Epithelial cell of esophagus (primary cell): ENCODE data around the gene MYBPC3.
"Not testable (repeated sequence)": the region's sequence is repeated elsewhere in the genome, so short reads cannot be mapped to it uniquely, and the experiment has no call there.

ENCODE experiments used
- DNase-seq: peaks from one replicate; pipeline ENCODE4 v3.0.0; 2010; ENCODE audit warnings: low read depth
- H3K4me3 ChIP-seq: 2 replicates; pipeline ENCODE4 v1.5.1; 2011; ENCODE audit warnings: mild to moderate bottlenecking, low read length, control low read depth
- CTCF ChIP-seq: IDR thresholded peaks from 2 replicates; pipeline ENCODE4 v1.5.1; 2011; ENCODE audit warnings: low read depth, mild to moderate bottlenecking, low read length, control low read depth, inconsistent platforms; ENCODE audit not compliant: insufficient read depth; ENCODE audit errors: missing control alignments

MYBPC3 gene

GRCh38 chr11:47318166-47318565 is 34.3 kb downstream of the MYBPC3 start:
- DNase-seq, result no peak
- H3K4me3 ChIP-seq, result no peak overlapping the region
- TF ChIP-seq CTCF, result no peak

GRCh38 chr11:47317064-47317828 is 35.3 kb downstream of the MYBPC3 start:
- no peak for DNase-seq
- no peak overlapping the region for H3K4me3 ChIP-seq
- no peak for TF ChIP-seq CTCF

- not testable (repeated sequence) for H3K4me3 ChIP-seq, DNase-seq
These were observed 36.0 kb downstream of the MYBPC3 start for GRCh38 chr11:47316501-47316900.

GRCh38 chr11:47314992-47315391 is 37.5 kb downstream of the MYBPC3 start:
- no peak for TF ChIP-seq CTCF
- DNase-seq, result no peak
- H3K4me3 ChIP-seq, result no peak overlapping the region

- no peak for TF ChIP-seq CTCF
- no peak for DNase-seq
- no peak overlapping the region for H3K4me3 ChIP-seq
These were observed 44.3 kb downstream of the MYBPC3 start for GRCh38 chr11:47308050-47308823.

GRCh38 chr11:47306484-47306844 is 46.0 kb downstream of the MYBPC3 start:
- no peak overlapping the region for H3K4me3 ChIP-seq
- no peak for TF ChIP-seq CTCF
- no peak for DNase-seq

GRCh38 chr11:47305734-47306483 is 46.6 kb downstream of the MYBPC3 start:
- DNase-seq, result peak; percentile 22
- TF ChIP-seq CTCF, result no peak
- H3K4me3 ChIP-seq, result no peak overlapping the region
